ENCODE results near the gene FUT6.

The FUT6 gene

GRCh38 chr19:5804516-5805461, 34.7 kb downstream of the FUT6 start, which contains the start of gene NRTN:
TSS of gene NRTN (plus strand) at chr19:5805067. CDS start at chr19:5824166, 19,099 bp downstream.
- CTCF ChIA-PET = interaction anchor here (0.6 to 1.7 kb wide), 31 partner anchors 8 to 223 kb away, joined by 3 to 23 read pairs (median 4); partner anchors contain the start of genes CATSPERD, DUS3L, LONP1 and VMAC
- peak; percentile 84 for DNase-seq (ENCODE audit: extremely low spot score)
- TF ChIP-seq SUZ12 (IDR thresholded peaks at IDR 0.05) (no peak), LEF1 (IDR thresholded peaks at IDR 0.05; ENCODE audit: borderline replicate concordance) (no peak), L3MBTL2 (conservative IDR thresholded peaks at IDR 0.05) (0 out of 2 replicates have a peak, but pooled peaks have one; percentile 21), PKNOX1 (IDR thresholded peaks at IDR 0.05) (no peak)
- POLR2A ChIA-PET = interaction anchor here (0.8 to 3.8 kb wide), 10 partner anchors 10 to 173 kb away, joined by 3 to 20 read pairs (median 7); partner anchors contain the start of genes CATSPERD, DUS3L, LONP1 and NDUFA11

- DNase-seq (ENCODE audit: extremely low spot score) = peak; percentile 96
- CTCF ChIA-PET = interaction anchor here (0.6 to 1.7 kb wide), 32 partner anchors 9 to 224 kb away, joined by 3 to 23 read pairs (median 4); partner anchors contain the start of genes CATSPERD, DUS3L, LONP1 and VMAC
- POLR2A ChIA-PET = interaction anchor here (0.8 to 1.9 kb wide), 10 partner anchors 9 to 174 kb away, joined by 3 to 20 read pairs (median 5); partner anchors contain the start of genes CATSPERD, DUS3L, LONP1 and NDUFA11
Measured at GRCh38 chr19:5803752-5804515, 35.6 kb downstream of the FUT6 start.

GRCh38 chr19:5803441-5803751, 36.1 kb downstream of the FUT6 start:
- no peak for TF ChIP-seq FOXA1 (IDR thresholded peaks at IDR 0.05)
- no peak for TF ChIP-seq NFRKB (IDR thresholded peaks at IDR 0.05)
- no peak for TF ChIP-seq ZNF384 (IDR thresholded peaks at IDR 0.05)
- TF ChIP-seq HDGF (IDR thresholded peaks at IDR 0.05; ENCODE audit: borderline replicate concordance) = no peak
- no peak for TF ChIP-seq ARNT (IDR thresholded peaks at IDR 0.05)
- TF ChIP-seq BHLHE40 (IDR thresholded peaks at IDR 0.05; ENCODE audit: borderline replicate concordance) = no peak
- no peak for TF ChIP-seq SP1 (IDR thresholded peaks at IDR 0.05)
- no peak for TF ChIP-seq TARDBP (IDR thresholded peaks at IDR 0.05)
- no peak for TF ChIP-seq FOXM1 (IDR thresholded peaks at IDR 0.05; ENCODE audit: borderline replicate concordance)
- TF ChIP-seq ELF4 (IDR thresholded peaks at IDR 0.05) = no peak
- TF ChIP-seq LEF1 (IDR thresholded peaks at IDR 0.05; ENCODE audit: borderline replicate concordance) = no peak
- TF ChIP-seq PKNOX1 (IDR thresholded peaks at IDR 0.05) = no peak
- no peak for TF ChIP-seq L3MBTL2 (conservative IDR thresholded peaks at IDR 0.05)
- TF ChIP-seq SUZ12 (IDR thresholded peaks at IDR 0.05) = no peak
- ChIA-PET POLR2A (interaction anchor here (0.9 to 1.9 kb wide), 8 partner anchors 9 to 100 kb away, joined by 3 to 20 read pairs (median 7); partner anchors contain the start of genes CATSPERD, DUS3L, LONP1 and NDUFA11), CTCF (interaction anchor here (0.6 to 1.7 kb wide), 22 partner anchors 9 to 224 kb away, joined by 3 to 23 read pairs (median 4); partner anchors contain the start of genes DUS3L and VMAC)
- no peak for DNase-seq (ENCODE audit: extremely low spot score)

More at GRCh38 chr19:5803752-5804515, 35.6 kb downstream of the FUT6 start:
- TF ChIP-seq SUZ12 (IDR thresholded peaks at IDR 0.05) = no peak
- TF ChIP-seq SP1 (IDR thresholded peaks at IDR 0.05) = no peak
- peak; percentile 59; the same call in 1 of the 2 replicates for TF ChIP-seq FOXM1 (IDR thresholded peaks at IDR 0.05; ENCODE audit: borderline replicate concordance)
- TF ChIP-seq BHLHE40 (IDR thresholded peaks at IDR 0.05; ENCODE audit: borderline replicate concordance) = no peak
- TF ChIP-seq L3MBTL2 (conservative IDR thresholded peaks at IDR 0.05) = peak; percentile 97

GRCh38 chr19:5801796-5802619, 37.5 kb downstream of the FUT6 start:
- ChIA-PET CTCF (no interaction called here), POLR2A (no interaction called here)
- TF ChIP-seq SP1 (IDR thresholded peaks at IDR 0.05) = no peak
- no peak for TF ChIP-seq NFRKB (IDR thresholded peaks at IDR 0.05)
- TF ChIP-seq FOXM1 (IDR thresholded peaks at IDR 0.05; ENCODE audit: borderline replicate concordance) = no peak
- TF ChIP-seq ZNF384 (IDR thresholded peaks at IDR 0.05) = no peak
- no peak for TF ChIP-seq TARDBP (IDR thresholded peaks at IDR 0.05)
- no peak for TF ChIP-seq PKNOX1 (IDR thresholded peaks at IDR 0.05)
- TF ChIP-seq BHLHE40 (IDR thresholded peaks at IDR 0.05; ENCODE audit: borderline replicate concordance) = no peak
- no peak for TF ChIP-seq LEF1 (IDR thresholded peaks at IDR 0.05; ENCODE audit: borderline replicate concordance)
- no peak for TF ChIP-seq SUZ12 (IDR thresholded peaks at IDR 0.05)
- TF ChIP-seq ARNT (IDR thresholded peaks at IDR 0.05) = no peak
- TF ChIP-seq FOXK2 (IDR thresholded peaks at IDR 0.05) = no peak
- TF ChIP-seq CTBP1 (IDR thresholded peaks at IDR 0.05; ENCODE audit: borderline replicate concordance) = no peak
- TF ChIP-seq FOXA1 (IDR thresholded peaks at IDR 0.05) = no peak
- TF ChIP-seq ELF4 (IDR thresholded peaks at IDR 0.05) = no peak
- no peak for TF ChIP-seq L3MBTL2 (conservative IDR thresholded peaks at IDR 0.05)
- no peak for TF ChIP-seq HDGF (IDR thresholded peaks at IDR 0.05; ENCODE audit: borderline replicate concordance)
- no peak for DNase-seq (ENCODE audit: extremely low spot score)
